OCI-LY3 (cell line): ENCODE results near the gene CFAP157.

Source experiments
- EZH2phosphoT487 ChIP-seq: fragments of 200-600 bp; shearing (Covaris generic); IDR thresholded peaks from 2 replicates; pipeline ENCODE4 v1.6.1; 2018; ENCODE audit warnings: antibody characterized with exemption, mixed run types, low read depth
- TF ChIP-seq, protein P1 (sequence below): fragments of 200-600, 300-600 bp; sonication (generic); IDR thresholded peaks from 2 replicates; pipeline ENCODE4 v1.5.1; 2014; ENCODE audit warnings: antibody characterized with exemption, low read length, low read depth

DNA sequence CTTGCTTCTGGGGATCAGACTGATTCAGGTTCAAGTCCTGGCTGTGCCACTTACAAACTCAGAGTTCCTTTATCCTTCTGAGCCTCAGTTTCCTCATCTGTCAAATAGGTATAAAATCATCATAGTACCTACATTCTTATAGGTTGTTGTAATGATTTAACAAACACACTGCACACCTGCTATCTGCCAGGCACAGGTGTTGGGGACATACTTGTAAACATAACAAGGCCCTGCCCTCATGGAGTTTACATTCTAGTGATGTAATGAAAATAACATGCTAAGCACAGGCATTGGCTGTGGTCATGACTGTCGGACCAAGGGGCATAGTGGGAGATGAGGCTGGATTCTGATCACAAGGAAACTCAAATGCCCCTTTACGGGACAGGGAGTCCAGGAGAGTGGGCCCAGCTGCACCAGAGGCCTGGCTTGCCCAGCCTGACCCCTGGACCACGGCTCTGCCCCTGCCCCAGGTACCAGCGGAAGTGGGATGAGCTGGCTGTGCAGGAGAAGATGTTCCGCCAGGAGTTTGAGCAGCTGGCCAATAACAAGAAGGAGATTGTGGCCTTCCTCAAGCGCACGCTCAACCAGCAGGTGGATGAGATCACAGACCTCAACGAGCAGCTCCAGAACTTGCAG lies 2.3 kb downstream of the CFAP157 start:
- TF ChIP-seq, protein P1, sequence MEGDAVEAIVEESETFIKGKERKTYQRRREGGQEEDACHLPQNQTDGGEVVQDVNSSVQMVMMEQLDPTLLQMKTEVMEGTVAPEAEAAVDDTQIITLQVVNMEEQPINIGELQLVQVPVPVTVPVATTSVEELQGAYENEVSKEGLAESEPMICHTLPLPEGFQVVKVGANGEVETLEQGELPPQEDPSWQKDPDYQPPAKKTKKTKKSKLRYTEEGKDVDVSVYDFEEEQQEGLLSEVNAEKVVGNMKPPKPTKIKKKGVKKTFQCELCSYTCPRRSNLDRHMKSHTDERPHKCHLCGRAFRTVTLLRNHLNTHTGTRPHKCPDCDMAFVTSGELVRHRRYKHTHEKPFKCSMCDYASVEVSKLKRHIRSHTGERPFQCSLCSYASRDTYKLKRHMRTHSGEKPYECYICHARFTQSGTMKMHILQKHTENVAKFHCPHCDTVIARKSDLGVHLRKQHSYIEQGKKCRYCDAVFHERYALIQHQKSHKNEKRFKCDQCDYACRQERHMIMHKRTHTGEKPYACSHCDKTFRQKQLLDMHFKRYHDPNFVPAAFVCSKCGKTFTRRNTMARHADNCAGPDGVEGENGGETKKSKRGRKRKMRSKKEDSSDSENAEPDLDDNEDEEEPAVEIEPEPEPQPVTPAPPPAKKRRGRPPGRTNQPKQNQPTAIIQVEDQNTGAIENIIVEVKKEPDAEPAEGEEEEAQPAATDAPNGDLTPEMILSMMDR, result no peak
- no peak for TF ChIP-seq EZH2phosphoT487
